Activated effector memory CD4-positive, alpha-beta T cell treated with Interleukin-2 at 50 U/mL for 16 hours (primary cell): ENCODE results near the gene ZNF175.

ENCODE experiments used
- DNase-seq: peaks from one replicate; pipeline ENCODE4 v3.0.0-alpha.2; 2020

ZNF175 gene

GRCh38 chr19:51637362-51637978 is 66.4 kb downstream of the ZNF175 start:
- no peak for DNase-seq

GRCh38 chr19:51639916-51640315 is 68.8 kb downstream of the ZNF175 start:
- DNase-seq, result no peak

- DNase-seq, result no peak
Observed at GRCh38 chr19:51640386-51640785, 69.3 kb downstream of the ZNF175 start.

GRCh38 chr19:51641648-51642047 is 70.6 kb downstream of the ZNF175 start:
- no peak for DNase-seq
